GM10266 (cell line): ENCODE data around the gene GPR89B.
"Not testable (repeated sequence)": the region's sequence is repeated elsewhere in the genome, so short reads cannot be mapped to it uniquely, and the experiment has no call there.

ENCODE experiments used
- DNase-seq: peaks from one replicate; pipeline ENCODE4 v3.0.0; 2012; ENCODE audit errors: extremely low spot score
- CTCF ChIP-seq: IDR thresholded peaks from 2 replicates; pipeline ENCODE4 v1.5.1; 2012; ENCODE audit warnings: mild to moderate bottlenecking, low read depth; ENCODE audit not compliant: control insufficient read depth, insufficient read depth; ENCODE audit errors: missing control alignments

The GPR89B gene

GRCh38 chr1:147912553-147912952 is 15.7 kb upstream of the GPR89B start:
- no peak for DNase-seq
- TF ChIP-seq CTCF: no peak

GRCh38 chr1:147913362-147913942 is 14.8 kb upstream of the GPR89B start:
- no peak for DNase-seq

DNA sequence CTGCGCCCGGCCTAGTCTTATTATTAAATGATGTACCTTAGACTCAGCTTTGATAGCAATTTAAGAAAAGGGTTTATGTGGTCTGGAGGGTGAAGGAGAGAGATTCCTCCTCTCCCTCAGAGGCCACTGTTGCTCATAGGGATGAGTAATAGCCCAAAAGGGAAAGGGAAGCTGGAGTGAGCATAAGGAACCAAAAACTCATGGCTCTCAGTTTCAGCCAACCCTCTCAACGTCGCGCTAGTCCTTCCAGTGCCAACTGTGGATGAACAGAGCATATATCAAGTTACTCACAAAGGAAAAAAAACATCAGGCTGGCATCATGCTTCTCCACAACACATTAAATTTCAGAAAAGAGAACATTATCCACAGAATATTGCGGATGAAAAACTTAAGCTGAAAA is 8.3 kb upstream of the GPR89B start:
- no peak for TF ChIP-seq CTCF
- no peak for DNase-seq

More at GRCh38 chr1:147913362-147913942, 14.8 kb upstream of the GPR89B start:
- no peak for TF ChIP-seq CTCF

DNA sequence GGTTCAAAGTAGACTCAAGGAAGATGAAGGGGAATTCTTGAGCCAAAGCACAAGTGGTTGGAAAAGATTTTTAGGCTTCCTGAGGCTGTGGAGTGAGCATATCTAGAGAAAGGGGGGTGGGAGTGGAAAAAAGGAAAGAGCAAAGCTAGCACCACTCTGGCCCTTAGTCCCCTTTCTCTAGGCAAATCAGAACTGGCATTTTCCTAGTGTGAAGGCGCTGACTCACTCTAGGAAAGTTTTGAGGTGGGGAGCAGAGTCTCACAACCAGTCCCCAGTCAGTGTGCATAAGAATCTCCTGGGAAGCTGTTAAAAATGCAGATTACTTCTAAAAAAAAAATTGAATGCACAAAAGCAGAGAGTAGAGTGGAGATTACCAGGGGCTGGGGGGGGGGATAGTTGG is 3.4 kb upstream of the GPR89B start:
- TF ChIP-seq CTCF: no peak

GRCh38 chr1:147927215-147927614 is 1.0 kb upstream of the GPR89B start:
- DNase-seq: not testable (repeated sequence)

More for the DNA sequence above, 3.4 kb upstream of the GPR89B start:
- no peak for DNase-seq

DNA sequence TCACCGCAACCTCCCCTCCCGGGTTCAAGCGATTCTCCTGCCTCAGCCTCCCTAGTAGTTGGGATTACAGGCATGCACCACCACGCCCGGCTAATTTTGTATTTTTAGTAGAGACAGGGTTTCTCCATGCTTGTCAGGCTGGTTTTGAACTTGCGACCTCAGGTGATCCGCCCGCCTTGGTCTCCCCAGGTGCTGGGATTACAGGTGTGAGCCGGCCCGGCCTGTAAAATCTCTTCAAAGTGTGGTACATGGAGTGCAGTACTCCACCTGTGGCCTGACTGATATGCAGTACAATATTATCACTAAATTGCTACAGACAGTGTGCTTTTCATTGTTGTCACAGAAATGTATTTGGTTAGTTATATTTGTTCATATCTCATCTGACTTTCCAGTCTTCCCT is 531 bp upstream of the GPR89B start:
- DNase-seq: not testable (repeated sequence)

DNA sequence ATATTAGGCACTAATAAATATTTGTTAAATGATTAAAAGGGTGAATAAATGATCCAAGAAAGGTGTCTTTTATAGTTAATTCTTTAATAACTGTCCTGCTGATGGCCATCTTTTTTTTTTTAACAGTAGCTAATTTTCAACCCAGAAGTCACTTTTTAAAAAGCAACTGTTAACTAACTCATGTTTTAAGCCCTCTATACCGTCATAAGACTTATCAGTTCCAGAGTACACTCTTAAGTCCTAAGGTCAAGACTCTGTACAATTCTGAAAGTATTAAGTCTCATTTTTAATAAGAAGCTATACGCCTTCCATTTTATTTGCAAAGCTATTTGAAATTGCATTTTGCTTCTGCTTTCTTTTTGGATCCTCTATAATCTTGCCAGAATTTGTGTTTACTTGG is 2.9 kb downstream of the GPR89B start:
- DNase-seq: not testable (repeated sequence)

- not testable (repeated sequence) for DNase-seq
Observed at GRCh38 chr1:147935296-147935695, 7.1 kb downstream of the GPR89B start.

DNA sequence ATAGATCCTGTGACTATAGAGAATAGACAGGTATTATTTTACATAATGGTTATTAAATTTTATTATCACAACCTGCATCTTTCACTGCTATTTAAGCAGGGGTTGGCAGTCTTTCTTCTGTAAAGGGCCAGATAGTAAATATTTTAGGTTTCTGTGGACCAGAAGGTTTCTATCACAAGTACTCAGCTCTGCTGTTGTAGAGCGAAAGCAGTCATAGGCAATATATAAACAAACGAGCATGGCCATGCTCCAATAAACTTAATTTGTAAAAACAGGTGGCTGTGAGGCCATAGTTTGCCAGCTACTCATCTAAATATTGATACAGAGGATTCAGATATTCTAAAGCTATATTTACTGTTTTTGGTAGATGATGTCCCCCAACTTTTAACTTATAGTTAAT is 12.2 kb downstream of the GPR89B start:
- not testable (repeated sequence) for DNase-seq

DNA sequence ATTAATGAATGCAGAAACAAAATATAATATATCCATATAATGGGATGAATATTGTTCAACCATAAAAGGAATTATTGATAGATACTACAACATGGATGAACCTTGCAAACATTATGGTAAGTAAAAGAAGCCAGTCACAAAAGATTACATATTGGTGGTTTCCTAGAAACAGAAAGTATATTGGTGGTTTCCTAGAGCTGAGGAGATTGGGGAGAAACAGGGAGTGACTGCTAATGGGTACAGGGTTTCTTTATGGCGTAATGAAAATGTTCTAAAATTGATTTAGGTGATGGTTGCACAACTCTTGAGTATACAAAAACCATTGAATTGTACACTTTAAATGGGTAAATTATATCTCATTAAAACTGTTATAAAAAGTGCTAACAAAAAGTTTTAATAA is 14.3 kb downstream of the GPR89B start:
- not testable (repeated sequence) for DNase-seq

GRCh38 chr1:147949517-147949916 is 21.3 kb downstream of the GPR89B start:
- not testable (repeated sequence) for DNase-seq

GRCh38 chr1:147958906-147959305 is 30.7 kb downstream of the GPR89B start:
- DNase-seq: not testable (repeated sequence)

GRCh38 chr1:147959680-147960079 is 31.5 kb downstream of the GPR89B start:
- not testable (repeated sequence) for DNase-seq

DNA sequence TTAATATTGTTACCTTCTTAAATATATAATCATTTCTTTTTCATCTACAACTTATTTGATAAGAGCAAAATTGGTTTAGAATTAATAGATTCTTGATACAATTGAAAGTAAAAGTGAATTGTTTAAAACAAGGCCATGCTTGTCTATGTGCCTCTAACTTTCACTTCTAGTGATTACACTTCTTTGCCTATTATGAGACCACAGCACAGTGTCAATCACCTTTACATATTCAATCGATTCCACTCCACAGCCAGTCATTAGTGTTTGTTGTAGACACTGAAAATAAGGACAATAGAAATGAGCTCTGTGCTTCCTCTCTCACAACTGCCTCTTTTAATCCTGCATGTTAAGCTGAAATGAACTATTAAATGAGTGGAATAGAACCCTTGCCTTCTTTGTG is 36.4 kb downstream of the GPR89B start:
- not testable (repeated sequence) for DNase-seq

- DNase-seq: not testable (repeated sequence)
Observed at GRCh38 chr1:147966657-147967056, 38.4 kb downstream of the GPR89B start.

- not testable (repeated sequence) for DNase-seq
Observed at GRCh38 chr1:147978896-147979651, 50.9 kb downstream of the GPR89B start.
